D721Med (cell line): ENCODE measurements around the gene CRACDL.
"Not testable (repeated sequence)": the region's sequence is repeated elsewhere in the genome, so short reads cannot be mapped to it uniquely, and the experiment has no call there.

Experiments used
- DNase-seq: peaks from one replicate; pipeline ENCODE4 v3.0.0; 2011; ENCODE audit warnings: low spot score; ENCODE audit not compliant: insufficient read length
- FAIRE-seq: peaks from 2 replicates; lab custom pipeline; 2011; peaks lifted over from hg19 to GRCh38; lab: Jason Lieb, UNC
- CTCF ChIP-seq: IDR thresholded peaks from 2 replicates; pipeline ENCODE4 v1.5.1; 2012; ENCODE audit warnings: mild to moderate bottlenecking, control low read depth; ENCODE audit not compliant: insufficient read depth; ENCODE audit errors: missing control alignments

Gene CRACDL

GRCh38 chr2:98761267-98761781 lies 174.7 kb downstream of the CRACDL start:
- DNase-seq = no peak

GRCh38 chr2:98759827-98760625 lies 176.0 kb downstream of the CRACDL start:
- DNase-seq = no peak
- FAIRE-seq = no peak

More at GRCh38 chr2:98761267-98761781, 174.7 kb downstream of the CRACDL start:
- FAIRE-seq = no peak
- TF ChIP-seq CTCF = no peak

GRCh38 chr2:98759338-98759737 lies 176.7 kb downstream of the CRACDL start:
- FAIRE-seq = no peak
- no peak for DNase-seq
- no peak for TF ChIP-seq CTCF

More at GRCh38 chr2:98759827-98760625, 176.0 kb downstream of the CRACDL start:
- no peak for TF ChIP-seq CTCF

GRCh38 chr2:98757904-98758421 lies 178.1 kb downstream of the CRACDL start:
- DNase-seq = no peak
- TF ChIP-seq CTCF = no peak
- no peak for FAIRE-seq

- FAIRE-seq = no peak
- DNase-seq = no peak
- no peak for TF ChIP-seq CTCF
These were observed 182.2 kb downstream of the CRACDL start for GRCh38 chr2:98753801-98754200.

- DNase-seq, FAIRE-seq: not testable (repeated sequence)
These were observed 183.3 kb downstream of the CRACDL start for GRCh38 chr2:98752711-98753110.

- DNase-seq (no peak), FAIRE-seq (no peak)
- no peak for TF ChIP-seq CTCF
These were observed 184.3 kb downstream of the CRACDL start for GRCh38 chr2:98751748-98752147.
